ACC112 (cell line): ENCODE measurements around the gene KIF26B.
"Not testable (repeated sequence)": the region's sequence is repeated elsewhere in the genome, so short reads cannot be mapped to it uniquely, and the experiment has no call there.

ENCODE experiments used
- H2AFZ ChIP-seq: fragments of 200-600 bp; sonication (generic); one replicate; pipeline ENCODE4 v1.6.0; 2017; ENCODE audit warnings: antibody characterized with exemption, low read length; ENCODE audit not compliant: unreplicated experiment
- H3K27ac ChIP-seq: fragments of 200-600 bp; sonication (generic); 2 replicates; pipeline ENCODE4 v1.5.1; 2014; ENCODE audit warnings: low read depth, mild to moderate bottlenecking, antibody characterized with exemption, low read length, moderate library complexity
- H3K27me3 ChIP-seq: fragments of 200-600 bp; sonication (generic); 2 replicates; pipeline ENCODE4 v1.6.1; 2014; ENCODE audit warnings: mild to moderate bottlenecking, antibody characterized with exemption, low read length, moderate library complexity, mixed read lengths; ENCODE audit not compliant: insufficient read depth
- H3K36me3 ChIP-seq: fragments of 200-600 bp; sonication (generic); 2 replicates; pipeline ENCODE4 v1.6.1; 2016; ENCODE audit warnings: mild to moderate bottlenecking, antibody characterized with exemption, low read length, moderate library complexity, mixed read lengths; ENCODE audit not compliant: insufficient read depth
- H3K4me1 ChIP-seq: fragments of 200-600 bp; sonication (generic); one replicate; pipeline ENCODE4 v1.6.1; 2016; ENCODE audit warnings: low read length, mixed read lengths; ENCODE audit not compliant: insufficient read depth, unreplicated experiment, control insufficient read depth
- H3K4me3 ChIP-seq: fragments of 200-600 bp; sonication (generic); 2 replicates; pipeline ENCODE4 v1.5.1; 2014; ENCODE audit warnings: mild to moderate bottlenecking, low read depth, low read length
- H3K79me2 ChIP-seq: fragments of 200-600 bp; sonication (generic); one replicate; pipeline ENCODE4 v1.6.0; 2016; ENCODE audit warnings: low read length; ENCODE audit not compliant: control insufficient read depth, unreplicated experiment, insufficient read depth

The KIF26B gene

DNA sequence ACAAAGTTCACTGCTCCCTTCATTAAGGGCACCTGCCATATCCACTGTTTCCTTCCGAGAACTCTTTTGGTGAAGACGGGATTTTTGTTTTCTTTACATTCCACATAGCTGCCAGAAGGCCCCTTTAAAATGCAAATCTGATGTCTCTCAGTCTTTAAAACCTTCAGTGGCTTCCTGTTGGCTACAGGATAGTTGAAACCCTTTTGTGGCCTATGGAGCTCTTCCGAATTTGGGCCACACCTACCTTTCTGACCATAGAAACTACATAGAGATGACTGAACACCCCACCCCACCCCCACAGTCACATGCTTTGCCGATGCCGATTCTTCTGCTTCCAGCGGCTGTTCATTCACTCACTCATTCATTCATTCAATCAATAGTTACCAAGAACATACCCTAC, 502.6 kb downstream of the KIF26B start:
- Histone ChIP-seq H3K27ac (no peak overlapping the region), H3K4me3 (no peak overlapping the region), H2AFZ (no peak overlapping the region), H3K79me2 (no peaks in the 10 kb centered on the region), H3K27me3 (no peaks in the 10 kb centered on the region), H3K4me1 (no peaks in the 10 kb centered on the region), H3K36me3 (no peaks in the 10 kb centered on the region)

DNA sequence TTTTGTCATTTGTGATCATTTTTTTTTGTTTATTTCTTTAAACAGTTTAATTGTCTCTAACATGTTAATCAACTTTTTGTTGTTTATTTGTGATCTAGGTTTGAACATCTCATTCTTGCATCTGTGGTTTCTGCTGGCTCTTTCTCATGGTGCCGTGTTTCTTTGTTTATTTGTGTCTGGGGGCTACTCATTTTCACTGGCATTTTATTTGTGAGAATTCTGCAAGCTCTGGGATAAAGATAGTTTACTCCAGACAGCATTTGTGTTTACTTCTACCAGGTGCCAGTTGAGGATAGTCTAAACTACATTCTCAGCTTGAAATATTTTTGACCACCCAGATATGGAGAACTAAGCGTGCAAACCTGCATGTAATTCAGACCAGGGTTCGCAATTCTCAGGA, 508.6 kb downstream of the KIF26B start:
- no peaks in the 10 kb centered on the region for H3K79me2 ChIP-seq
- no peaks in the 10 kb centered on the region for H3K27me3 ChIP-seq
- no peaks in the 10 kb centered on the region for H3K36me3 ChIP-seq
- no peaks in the 10 kb centered on the region for H3K4me1 ChIP-seq
- H2AFZ ChIP-seq, result no peak overlapping the region
- no peak overlapping the region for H3K27ac ChIP-seq
- no peak overlapping the region for H3K4me3 ChIP-seq

DNA sequence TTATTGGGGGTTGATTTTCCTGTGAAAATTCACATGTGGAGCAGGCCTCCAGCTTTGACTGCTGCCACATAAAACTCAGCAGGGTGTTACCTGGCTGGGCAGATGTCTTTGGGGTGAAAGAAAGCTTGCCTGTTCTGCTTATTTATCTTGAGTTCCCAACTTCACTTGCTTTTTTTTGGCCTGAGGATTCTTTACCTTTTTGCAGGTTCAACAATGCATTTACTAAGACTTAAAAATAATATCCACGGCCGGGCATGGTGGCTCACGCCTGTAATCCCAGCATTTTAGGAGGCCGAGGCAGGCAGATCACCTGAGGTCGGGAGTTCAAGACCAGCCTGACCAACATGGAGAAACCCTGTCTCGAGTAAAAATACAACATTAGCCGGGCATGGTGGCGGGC, 509.1 kb downstream of the KIF26B start:
- Histone ChIP-seq H3K27ac (no peak overlapping the region), H3K4me1 (no peaks in the 10 kb centered on the region), H3K4me3 (no peak overlapping the region), H3K79me2 (no peaks in the 10 kb centered on the region), H3K27me3 (no peaks in the 10 kb centered on the region), H2AFZ (no peak overlapping the region), H3K36me3 (no peaks in the 10 kb centered on the region)

DNA sequence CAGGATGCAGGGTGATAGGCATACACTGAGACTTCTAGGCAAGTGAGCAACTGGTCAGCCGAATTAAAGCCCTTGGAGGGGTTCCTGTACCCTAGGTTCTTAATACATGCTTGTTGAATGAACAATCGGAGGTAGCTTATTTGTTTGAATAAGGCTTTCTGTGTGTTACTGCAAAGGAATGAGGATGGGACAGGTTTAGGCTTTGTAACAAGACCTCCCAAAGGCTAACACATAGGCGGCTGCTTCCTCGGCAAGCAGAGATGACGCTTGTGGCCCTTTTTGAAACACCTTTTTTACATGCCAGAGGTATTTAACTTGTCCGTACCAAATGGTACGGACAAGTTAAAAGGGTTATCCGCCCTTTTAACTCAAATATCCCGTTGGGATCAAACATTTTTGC, 511.6 kb downstream of the KIF26B start:
- H3K36me3 ChIP-seq, result no peaks in the 10 kb centered on the region
- H3K27ac ChIP-seq, result no peak overlapping the region
- H3K79me2 ChIP-seq, result no peaks in the 10 kb centered on the region
- H2AFZ ChIP-seq, result no peak overlapping the region
- no peaks in the 10 kb centered on the region for H3K27me3 ChIP-seq
- H3K4me3 ChIP-seq, result no peak overlapping the region
- H3K4me1 ChIP-seq, result no peaks in the 10 kb centered on the region

DNA sequence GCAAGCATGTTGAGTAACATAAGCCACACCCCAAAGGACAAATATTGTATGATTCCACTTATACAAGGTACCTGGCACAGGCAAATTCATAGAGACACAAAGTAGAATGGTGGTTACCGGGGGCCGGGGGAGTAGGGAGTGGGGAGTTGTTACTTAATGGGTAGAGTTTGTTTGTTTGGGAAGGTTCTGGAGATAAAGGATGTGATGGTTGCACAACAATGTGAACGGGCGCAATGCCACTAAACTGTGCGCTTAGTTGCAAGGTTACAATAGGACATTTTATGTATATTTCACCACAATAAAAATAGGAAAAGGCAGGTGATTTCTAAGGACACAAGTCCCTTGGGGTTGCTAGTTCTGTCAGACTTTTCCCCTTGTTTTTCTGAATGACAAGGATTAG, 516.6 kb downstream of the KIF26B start:
- no peaks in the 10 kb centered on the region for H3K27me3 ChIP-seq
- H3K27ac ChIP-seq, result no peak overlapping the region
- H3K79me2 ChIP-seq, result no peaks in the 10 kb centered on the region
- no peaks in the 10 kb centered on the region for H3K4me1 ChIP-seq
- H3K4me3 ChIP-seq, result no peak overlapping the region
- no peaks in the 10 kb centered on the region for H3K36me3 ChIP-seq
- no peak overlapping the region for H2AFZ ChIP-seq

DNA sequence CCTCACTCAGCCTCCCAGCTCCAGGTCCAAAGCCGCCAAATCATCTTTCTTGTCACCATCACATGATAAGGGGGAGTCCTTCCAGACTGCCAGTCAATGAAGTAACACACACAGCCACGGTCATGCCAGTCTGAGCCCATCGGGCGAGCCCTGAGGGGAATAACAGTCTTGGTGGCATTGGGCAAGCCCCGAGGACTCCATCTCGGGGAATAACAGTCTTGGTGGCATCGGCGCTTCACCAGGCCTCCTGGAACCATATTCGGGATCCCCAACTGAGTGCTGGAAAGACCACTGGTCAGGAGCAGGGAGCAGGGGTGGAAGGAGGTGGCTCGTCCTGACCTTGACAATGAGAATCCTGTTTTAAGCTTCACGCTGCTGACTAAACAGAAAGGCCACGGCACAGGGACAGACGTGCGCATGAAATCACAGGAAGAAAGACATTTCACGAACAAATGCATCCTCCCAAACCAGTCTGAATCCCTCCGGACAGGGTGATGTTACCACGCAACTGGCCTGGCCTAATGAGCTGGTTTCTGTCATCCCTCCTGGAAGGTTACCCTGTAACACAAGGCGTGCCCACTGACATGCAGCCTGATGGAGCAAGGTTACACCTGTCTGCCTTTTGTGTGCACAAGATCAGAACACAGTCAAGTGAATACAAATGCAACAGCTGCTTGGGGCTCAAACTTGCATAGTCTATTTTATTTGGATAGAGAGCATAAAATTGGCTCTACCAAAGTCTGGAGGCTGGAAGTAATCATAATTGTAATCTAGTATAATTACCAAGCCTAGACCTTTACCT, 517.4 kb downstream of the KIF26B start:
- H3K27ac ChIP-seq, result no peak overlapping the region

DNA sequence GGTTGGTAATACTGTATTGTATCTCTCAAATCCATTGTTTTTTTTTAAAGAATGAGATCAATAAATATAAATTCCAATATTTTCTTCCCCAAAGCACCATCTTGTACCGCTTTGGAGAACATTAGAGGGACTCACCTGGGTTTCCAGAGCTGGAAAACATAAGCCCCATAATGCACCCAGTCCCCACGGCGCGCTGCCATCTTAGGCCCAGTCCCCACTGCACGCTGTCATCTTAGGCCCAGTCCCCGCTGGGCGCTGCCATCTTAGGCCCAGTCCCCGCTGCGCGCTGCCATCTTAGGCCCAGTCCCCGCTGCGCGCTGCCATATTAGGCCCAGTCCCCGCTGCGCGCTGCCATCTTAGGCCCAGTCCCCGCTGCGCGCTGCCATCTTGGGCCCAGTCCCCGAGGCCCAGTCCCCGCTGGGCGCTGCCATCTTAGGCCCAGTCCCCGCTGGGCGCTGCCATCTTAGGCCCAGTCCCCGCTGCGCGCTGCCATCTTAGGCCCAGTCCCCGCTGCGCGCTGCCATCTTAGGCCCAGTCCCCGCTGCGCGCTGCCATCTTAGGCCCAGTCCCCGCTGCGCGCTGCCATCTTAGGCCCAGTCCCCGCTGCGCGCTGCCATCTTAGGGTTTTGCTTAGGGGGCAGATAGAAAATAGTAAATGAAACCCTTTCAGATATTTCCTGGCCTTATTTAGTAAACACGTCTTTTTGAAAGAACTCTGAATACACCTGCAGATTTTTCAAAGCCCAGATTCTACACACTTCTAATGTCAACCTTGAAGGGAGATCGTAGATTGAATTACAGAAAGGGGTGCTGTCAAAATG, 518.3 kb downstream of the KIF26B start:
- H3K27ac ChIP-seq, H3K79me2 ChIP-seq, H3K27me3 ChIP-seq, H3K36me3 ChIP-seq, H3K4me1 ChIP-seq, H2AFZ ChIP-seq, H3K4me3 ChIP-seq: not testable (repeated sequence)

More for the DNA sequence above, 517.4 kb downstream of the KIF26B start:
- Histone ChIP-seq H3K4me1 (no peaks in the 10 kb centered on the region), H2AFZ (no peak overlapping the region), H3K36me3 (no peaks in the 10 kb centered on the region), H3K4me3 (no peak overlapping the region), H3K79me2 (no peaks in the 10 kb centered on the region), H3K27me3 (no peaks in the 10 kb centered on the region)

DNA sequence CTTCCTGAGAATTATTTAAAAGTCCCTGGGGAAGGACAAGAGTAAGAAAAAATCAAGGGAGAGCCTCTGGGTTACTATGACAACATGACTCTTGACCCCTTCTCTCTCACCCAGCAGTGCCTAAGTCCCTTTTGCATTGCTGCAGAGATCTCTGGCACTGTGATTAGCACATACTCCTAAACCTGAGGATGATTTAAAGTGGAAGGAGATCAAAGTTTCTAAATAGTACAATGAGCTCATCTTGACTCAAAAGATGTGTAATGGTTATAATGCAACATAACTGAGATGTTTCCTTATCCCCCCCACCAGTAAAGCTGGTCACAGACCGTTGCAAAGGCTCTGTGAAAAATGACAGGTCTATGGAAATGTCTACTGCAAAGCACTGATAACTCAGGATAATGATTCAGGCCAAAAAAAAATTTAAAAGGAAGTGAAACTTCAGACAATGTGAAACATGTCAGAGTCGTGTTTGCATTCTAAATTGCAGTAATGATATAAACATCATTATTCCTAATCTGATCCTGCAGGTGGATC, 519.2 kb downstream of the KIF26B start:
- Histone ChIP-seq H3K27ac (no peak overlapping the region), H3K27me3 (no peaks in the 10 kb centered on the region), H2AFZ (no peak overlapping the region), H3K4me1 (no peaks in the 10 kb centered on the region), H3K4me3 (no peak overlapping the region), H3K36me3 (no peaks in the 10 kb centered on the region), H3K79me2 (no peaks in the 10 kb centered on the region)

DNA sequence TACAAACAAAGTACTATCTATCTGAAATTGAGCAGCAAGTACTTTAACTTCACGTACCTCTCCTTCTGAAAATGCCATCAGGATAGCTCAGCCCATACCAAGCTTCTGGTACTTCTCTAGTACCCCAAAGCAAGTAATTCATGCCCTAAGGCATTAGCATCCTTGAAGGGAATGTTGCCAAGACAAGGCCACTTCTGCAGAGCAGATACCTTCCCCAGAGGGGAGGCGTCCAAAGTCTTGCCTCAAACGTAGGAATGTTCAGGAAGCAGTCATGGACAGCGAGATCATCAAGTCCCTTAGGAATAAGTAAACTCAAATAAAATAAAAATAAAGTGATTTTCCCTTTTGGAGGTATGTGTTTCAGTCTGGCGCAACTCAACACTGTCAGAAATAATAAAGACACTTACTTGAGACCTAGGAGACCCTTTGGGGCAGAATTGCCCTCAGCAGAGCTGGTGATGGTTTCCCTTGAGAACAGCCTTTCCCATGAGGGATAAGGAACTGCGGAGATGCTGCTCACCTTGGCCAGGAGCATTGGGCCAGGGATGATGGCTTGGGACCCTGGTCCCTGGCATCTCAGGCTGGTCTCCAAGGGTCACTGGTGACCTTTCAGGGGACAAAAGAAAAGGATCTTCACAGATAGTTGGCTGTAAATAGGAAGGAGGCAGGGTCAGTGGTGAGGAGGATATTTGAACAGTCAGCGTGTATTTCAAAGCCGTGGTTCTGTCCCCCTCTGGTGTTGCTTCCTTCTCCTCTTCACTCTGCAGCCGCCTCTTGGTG, 522.9 kb downstream of the KIF26B start:
- H2AFZ ChIP-seq, result no peak overlapping the region
- H3K27ac ChIP-seq, result no peak overlapping the region
- H3K36me3 ChIP-seq, result no peaks in the 10 kb centered on the region
- no peak overlapping the region for H3K4me3 ChIP-seq
- H3K27me3 ChIP-seq, result no peaks in the 10 kb centered on the region
- H3K79me2 ChIP-seq, result no peaks in the 10 kb centered on the region
- no peaks in the 10 kb centered on the region for H3K4me1 ChIP-seq

DNA sequence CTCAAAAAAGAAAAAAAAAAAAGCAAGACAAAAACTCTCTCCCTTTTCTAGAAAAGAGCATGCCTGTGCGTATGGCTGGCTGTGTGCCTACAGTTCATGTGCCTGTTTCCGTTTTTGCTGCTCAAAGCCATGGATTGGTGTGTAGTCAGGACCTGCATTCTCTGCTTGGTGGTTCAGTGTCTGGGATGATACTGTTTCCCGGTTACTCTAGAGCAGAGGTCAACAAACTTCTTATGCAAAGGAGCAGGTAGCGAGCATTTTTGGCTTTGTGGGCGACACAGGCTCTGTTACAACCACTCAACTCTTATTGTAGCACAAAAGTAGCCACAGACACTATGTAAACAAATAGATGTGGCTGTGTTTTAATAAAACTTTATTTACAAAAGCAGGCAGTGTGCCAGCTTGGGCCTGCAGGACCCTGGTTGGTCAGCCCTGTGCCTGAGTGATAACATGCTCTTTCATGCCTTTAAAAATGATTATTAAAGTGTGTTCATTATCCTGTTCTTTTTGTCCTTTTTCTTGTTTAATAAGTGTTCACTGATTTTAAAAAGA, 524.2 kb downstream of the KIF26B start:
- no peak overlapping the region for H2AFZ ChIP-seq
- H3K27ac ChIP-seq, result no peak overlapping the region
- H3K36me3 ChIP-seq, result no peaks in the 10 kb centered on the region
- H3K79me2 ChIP-seq, result no peaks in the 10 kb centered on the region
- H3K4me1 ChIP-seq, result no peaks in the 10 kb centered on the region
- H3K27me3 ChIP-seq, result no peaks in the 10 kb centered on the region
- H3K4me3 ChIP-seq, result no peak overlapping the region
